Stimulated activated effector memory CD8-positive, alpha-beta T cell treated with anti-CD3 and anti-CD28 coated beads, Interleukin-12 subunit alpha, Interleukin-12 subunit beta, amount 100 ng/mL, for 72 hours (primary cell): ENCODE results near the gene FKBP2.

Source experiments
- ATAC-seq: fragments of 150-1000 bp; cut with Tn5 transposase; 2 replicates; pipeline ENCODE4 v1.10.0; 2021
- DNase-seq, 2 donors: peaks; one replicate each; pipeline ENCODE4 v3.0.0; 2021 to 2022; ENCODE audit warnings: low spot score in 2 of 2
- H3K27ac Mint-ChIP-seq: one replicate; pipeline ENCODE4 v1.8.0; 2022; ENCODE audit warnings: mild to moderate bottlenecking, mixed read lengths
- H3K36me3 Mint-ChIP-seq: one replicate; pipeline ENCODE4 v1.8.0; 2022; ENCODE audit warnings: mild to moderate bottlenecking, mixed read lengths
- H3K4me1 Mint-ChIP-seq: one replicate; pipeline ENCODE4 v1.8.0; 2022; ENCODE audit warnings: mixed read lengths
- H3K4me3 Mint-ChIP-seq: one replicate; pipeline ENCODE4 v1.8.0; 2022; ENCODE audit warnings: mild to moderate bottlenecking, mixed read lengths
- H3K9me3 Mint-ChIP-seq: one replicate; pipeline ENCODE4 v1.8.0; 2022; ENCODE audit warnings: mixed read lengths

The FKBP2 gene

GRCh38 chr11:64259533-64260067, 18.7 kb downstream of the FKBP2 start:
- DNase-seq (no peak), ATAC-seq (peak; percentile 49)
- H3K36me3 Mint-ChIP-seq: peaks cover 55% of the 10 kb centered on the region
- H3K4me1 Mint-ChIP-seq: peaks cover 22% of the 10 kb centered on the region
- peak overlapping the region; percentile 31 for H3K4me3 Mint-ChIP-seq
- no peaks in the 10 kb centered on the region for H3K9me3 Mint-ChIP-seq
- H3K27ac Mint-ChIP-seq: peak overlapping the region; percentile 90

DNA sequence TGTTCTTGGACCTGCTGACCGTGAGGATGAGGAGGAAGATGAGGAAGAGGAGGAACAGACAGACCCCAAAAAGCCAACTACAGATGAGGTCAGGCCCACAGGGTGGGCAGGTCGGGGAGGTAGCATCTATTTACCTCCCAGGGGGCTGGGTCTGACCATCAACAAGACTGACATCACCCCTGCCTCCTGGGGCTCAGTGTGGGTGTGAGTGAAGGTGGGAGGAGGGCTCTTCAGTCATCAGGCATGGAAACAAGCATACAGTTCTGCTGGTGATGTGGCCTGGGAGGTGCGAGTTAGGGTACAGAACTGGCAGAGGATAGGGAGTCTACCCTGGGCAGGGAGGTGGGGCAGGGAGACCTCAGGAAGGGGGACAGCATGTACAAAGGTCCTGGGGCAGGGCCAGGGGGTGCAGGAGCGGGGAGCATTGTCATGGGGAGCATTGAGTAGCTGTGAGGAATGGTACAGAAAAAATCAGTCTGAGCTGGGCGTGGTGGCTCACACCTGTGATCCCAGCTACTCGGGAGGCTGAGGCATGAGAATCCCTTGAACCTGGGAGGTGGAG, 19.3 kb downstream of the FKBP2 start:
- ATAC-seq: peak; percentile 56
- peaks cover 22% of the 10 kb centered on the region for H3K4me1 Mint-ChIP-seq
- H3K4me3 Mint-ChIP-seq: peak overlapping the region; percentile 31
- no peak for DNase-seq
- peaks cover 55% of the 10 kb centered on the region for H3K36me3 Mint-ChIP-seq
- no peaks in the 10 kb centered on the region for H3K9me3 Mint-ChIP-seq
- peak overlapping the region; percentile 90 for H3K27ac Mint-ChIP-seq

DNA sequence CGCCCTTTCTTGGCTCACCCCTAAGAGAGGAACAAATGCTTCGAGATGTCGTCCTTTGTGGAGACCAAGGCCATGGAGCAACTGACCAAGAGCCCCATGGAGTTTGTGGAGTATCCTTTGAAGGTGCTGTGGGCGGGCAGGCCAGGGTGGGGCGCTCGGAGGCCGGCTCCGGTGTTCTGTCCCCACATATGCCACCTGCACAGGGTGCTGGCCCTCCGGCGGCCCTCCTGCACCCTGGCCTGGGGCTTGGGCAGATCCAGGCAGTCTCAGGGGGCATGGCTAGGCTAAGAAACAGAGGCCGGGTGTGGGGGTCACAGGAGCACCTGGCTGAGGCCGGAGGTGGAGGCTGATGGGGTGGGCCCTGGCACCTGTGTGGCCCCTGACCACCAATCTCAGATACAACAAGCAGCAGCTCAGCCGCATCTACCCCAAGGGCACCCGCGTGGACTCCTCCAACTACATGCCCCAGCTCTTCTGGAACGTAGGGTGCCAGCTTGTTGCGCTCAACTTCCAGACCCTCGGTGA, 20.7 kb downstream of the FKBP2 start:
- H3K4me3 Mint-ChIP-seq: no peak overlapping the region
- peaks cover 47% of the 10 kb centered on the region for H3K36me3 Mint-ChIP-seq
- ATAC-seq: no peak
- no peak for DNase-seq
- no peaks in the 10 kb centered on the region for H3K9me3 Mint-ChIP-seq
- no peak overlapping the region for H3K27ac Mint-ChIP-seq
- H3K4me1 Mint-ChIP-seq: peaks cover 22% of the 10 kb centered on the region

GRCh38 chr11:64262271-64263002, 21.5 kb downstream of the FKBP2 start:
- H3K4me1 Mint-ChIP-seq: peaks cover 23% of the 10 kb centered on the region
- peaks cover 45% of the 10 kb centered on the region for H3K36me3 Mint-ChIP-seq
- peak overlapping the region; percentile 23 for H3K27ac Mint-ChIP-seq
- DNase-seq (no peak), ATAC-seq (no peak)
- H3K9me3 Mint-ChIP-seq: no peaks in the 10 kb centered on the region
- no peak overlapping the region for H3K4me3 Mint-ChIP-seq

DNA sequence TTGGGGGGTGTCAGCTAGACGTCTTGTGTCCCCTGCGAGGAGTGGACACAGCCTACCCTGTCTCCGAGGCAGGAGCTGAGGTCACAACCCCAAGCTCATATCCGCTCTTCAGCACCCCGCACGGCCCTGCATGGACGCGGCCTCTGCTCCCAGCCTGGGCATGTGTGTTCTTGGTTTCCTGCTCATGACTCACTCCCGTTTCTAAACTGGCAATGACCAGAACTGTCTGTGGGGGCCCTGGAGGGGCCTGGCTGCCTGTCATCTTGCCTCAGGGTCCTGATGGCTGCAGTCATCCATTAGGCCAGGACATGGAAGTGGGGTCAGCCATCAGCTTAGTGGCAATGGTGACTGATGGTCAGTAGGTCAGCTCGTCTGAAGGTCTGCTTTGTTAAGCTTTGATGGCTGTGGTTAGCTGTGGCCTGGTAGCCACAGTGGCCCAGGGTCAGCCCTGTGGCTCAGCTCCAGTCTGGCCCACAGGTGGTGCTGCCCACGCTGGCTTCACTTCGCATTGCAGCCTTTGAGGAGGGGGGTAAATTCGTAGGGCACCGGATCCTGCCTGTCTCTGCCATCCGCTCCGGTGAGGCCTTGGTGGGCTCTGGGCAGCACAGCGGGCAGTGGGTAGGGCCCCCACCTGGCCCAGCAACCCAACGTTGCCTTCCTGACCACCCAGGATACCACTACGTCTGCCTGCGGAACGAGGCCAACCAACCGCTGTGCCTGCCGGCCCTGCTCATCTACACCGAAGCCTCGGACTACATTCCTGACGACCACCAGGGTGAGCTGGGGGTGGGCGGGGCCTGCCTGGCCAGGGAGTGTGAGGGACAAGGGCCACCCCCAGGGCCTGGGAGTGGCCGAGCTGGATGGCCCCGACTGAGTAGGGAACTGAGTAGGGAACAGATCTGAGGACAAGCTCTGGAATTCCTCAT, 22.4 kb downstream of the FKBP2 start:
- Mint-ChIP-seq H3K9me3 (no peaks in the 10 kb centered on the region), H3K36me3 (peaks cover 45% of the 10 kb centered on the region), H3K27ac (peak overlapping the region; percentile 23), H3K4me3 (no peak overlapping the region), H3K4me1 (peaks cover 31% of the 10 kb centered on the region)
- ATAC-seq: no peak
- DNase-seq: no peak

DNA sequence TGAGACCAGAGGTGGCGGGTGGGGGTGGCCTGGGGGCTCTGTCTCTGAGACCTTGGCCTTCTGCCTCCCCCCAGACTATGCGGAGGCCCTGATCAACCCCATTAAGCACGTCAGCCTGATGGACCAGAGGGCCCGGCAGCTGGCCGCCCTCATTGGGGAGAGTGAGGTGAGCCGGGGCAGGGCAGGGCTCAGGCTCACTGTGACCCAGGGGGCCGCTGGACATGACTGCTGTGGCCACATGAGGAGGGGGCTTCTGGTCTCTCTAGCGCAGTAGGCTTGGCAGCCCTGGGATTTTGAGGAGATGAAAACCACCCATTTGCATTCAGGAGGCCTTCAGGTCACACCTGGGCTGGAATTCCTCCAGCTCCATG, 23.0 kb downstream of the FKBP2 start:
- H3K9me3 Mint-ChIP-seq: no peaks in the 10 kb centered on the region
- H3K36me3 Mint-ChIP-seq: peaks cover 51% of the 10 kb centered on the region
- peak overlapping the region; percentile 60 for H3K27ac Mint-ChIP-seq
- ATAC-seq (no peak), DNase-seq (no peak)
- no peak overlapping the region for H3K4me3 Mint-ChIP-seq
- H3K4me1 Mint-ChIP-seq: peaks cover 38% of the 10 kb centered on the region

DNA sequence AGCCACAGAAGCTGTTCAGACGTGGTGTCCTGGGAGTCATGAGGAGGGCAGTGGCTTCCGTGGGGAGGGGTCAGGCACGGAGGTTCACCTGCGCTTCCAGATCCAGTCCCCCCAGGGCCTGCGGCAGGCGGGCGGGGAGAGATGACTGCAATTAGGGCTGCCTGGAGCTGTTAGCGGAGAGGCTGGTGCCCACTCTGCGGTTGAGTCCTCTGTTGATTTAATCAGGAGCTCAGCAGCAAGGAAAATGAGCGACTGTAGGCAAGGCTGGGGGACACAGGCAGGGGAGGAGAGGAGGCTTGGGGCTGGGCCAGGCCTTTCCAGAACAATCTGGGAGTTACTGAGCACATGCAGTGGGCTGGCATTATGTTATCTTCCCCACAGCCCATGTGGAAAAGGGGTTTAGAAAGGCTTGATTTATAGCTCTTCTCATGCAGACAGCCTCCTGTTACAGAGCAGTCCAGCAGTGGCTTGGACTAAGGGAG, 23.5 kb downstream of the FKBP2 start:
- DNase-seq (no peak), ATAC-seq (no peak)
- Mint-ChIP-seq H3K4me3 (no peak overlapping the region), H3K9me3 (no peaks in the 10 kb centered on the region), H3K27ac (peak overlapping the region; percentile 60), H3K4me1 (peaks cover 38% of the 10 kb centered on the region), H3K36me3 (peaks cover 51% of the 10 kb centered on the region)

DNA sequence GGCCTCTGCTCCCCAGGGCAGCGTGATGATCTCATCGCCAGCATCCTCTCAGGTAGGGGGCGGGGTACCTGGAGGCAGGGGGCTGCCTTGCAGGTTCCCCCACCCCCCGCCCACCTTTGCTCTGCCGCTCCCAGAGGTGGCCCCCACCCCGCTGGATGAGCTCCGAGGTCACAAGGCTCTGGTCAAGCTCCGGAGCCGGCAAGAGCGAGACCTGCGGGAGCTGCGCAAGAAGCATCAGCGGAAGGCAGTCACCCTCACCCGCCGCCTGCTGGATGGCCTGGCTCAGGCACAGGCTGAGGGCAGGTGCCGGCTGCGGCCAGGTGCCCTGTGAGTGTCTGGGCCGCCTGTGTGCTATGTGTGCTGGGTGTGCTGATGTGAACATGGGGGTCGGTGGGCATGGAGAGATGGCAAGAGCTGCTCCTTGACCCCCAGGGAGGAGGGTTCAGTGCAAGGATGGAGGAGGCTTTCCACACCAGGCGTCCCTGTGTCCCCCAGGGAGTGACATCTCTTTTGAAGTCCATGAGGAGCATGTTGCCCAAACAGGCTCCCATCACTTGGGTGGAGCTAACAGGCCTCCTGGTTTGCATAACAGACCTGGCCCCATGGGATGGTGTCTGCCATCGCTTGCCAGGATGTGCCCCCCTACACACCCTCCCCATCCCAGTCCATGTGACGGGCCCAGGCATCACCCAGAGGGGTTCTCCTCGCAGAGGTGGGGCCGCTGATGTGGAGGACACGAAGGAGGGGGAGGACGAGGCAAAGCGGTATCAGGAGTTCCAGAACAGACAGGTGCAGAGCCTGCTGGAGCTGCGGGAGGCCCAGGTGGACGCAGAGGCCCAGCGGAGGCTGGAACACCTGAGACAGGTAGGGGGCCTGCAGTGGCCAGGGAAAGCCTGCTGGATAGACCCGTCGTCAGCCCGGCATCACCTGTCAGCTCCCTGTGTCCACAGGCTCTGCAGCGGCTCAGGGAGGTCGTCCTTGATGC, 24.6 kb downstream of the FKBP2 start:
- no peak overlapping the region for H3K27ac Mint-ChIP-seq
- no peaks in the 10 kb centered on the region for H3K9me3 Mint-ChIP-seq
- no peak overlapping the region for H3K4me3 Mint-ChIP-seq
- DNase-seq: no peak
- ATAC-seq: no peak
- peaks cover 32% of the 10 kb centered on the region for H3K4me1 Mint-ChIP-seq
- peaks cover 51% of the 10 kb centered on the region for H3K36me3 Mint-ChIP-seq

DNA sequence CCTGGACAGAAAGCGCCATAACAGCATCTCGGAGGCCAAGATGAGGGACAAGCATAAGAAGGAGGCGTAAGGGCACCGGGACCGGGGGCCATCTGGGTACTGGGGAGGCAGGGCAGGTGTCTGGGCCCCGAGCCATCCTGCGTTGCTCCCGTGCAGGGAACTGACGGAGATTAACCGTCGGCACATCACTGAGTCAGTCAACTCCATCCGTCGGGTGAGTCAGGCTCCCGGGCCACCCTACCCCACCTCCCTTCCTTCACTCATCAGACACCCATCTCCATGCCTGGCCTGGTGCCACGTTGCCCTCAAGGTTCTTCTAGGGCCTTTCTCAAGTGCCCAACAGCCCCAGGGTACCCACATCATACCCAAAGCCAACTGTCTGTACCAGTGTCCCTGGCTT, 25.4 kb downstream of the FKBP2 start:
- no peak for DNase-seq
- peak overlapping the region; percentile 99 for H3K27ac Mint-ChIP-seq
- no peak overlapping the region for H3K4me3 Mint-ChIP-seq

GRCh38 chr11:64267207-64267945, 26.5 kb downstream of the FKBP2 start:
- H3K27ac Mint-ChIP-seq: peak overlapping the region; percentile 99
- ATAC-seq: no peak
- DNase-seq: no peak
- peaks cover 60% of the 10 kb centered on the region for H3K36me3 Mint-ChIP-seq
- H3K4me3 Mint-ChIP-seq: peak overlapping the region; percentile 99
- peaks cover 32% of the 10 kb centered on the region for H3K4me1 Mint-ChIP-seq
- H3K9me3 Mint-ChIP-seq: no peaks in the 10 kb centered on the region

More for the DNA sequence above, 25.4 kb downstream of the FKBP2 start:
- Mint-ChIP-seq H3K4me1 (peaks cover 32% of the 10 kb centered on the region), H3K36me3 (peaks cover 53% of the 10 kb centered on the region), H3K9me3 (no peaks in the 10 kb centered on the region)
- no peak for ATAC-seq

DNA sequence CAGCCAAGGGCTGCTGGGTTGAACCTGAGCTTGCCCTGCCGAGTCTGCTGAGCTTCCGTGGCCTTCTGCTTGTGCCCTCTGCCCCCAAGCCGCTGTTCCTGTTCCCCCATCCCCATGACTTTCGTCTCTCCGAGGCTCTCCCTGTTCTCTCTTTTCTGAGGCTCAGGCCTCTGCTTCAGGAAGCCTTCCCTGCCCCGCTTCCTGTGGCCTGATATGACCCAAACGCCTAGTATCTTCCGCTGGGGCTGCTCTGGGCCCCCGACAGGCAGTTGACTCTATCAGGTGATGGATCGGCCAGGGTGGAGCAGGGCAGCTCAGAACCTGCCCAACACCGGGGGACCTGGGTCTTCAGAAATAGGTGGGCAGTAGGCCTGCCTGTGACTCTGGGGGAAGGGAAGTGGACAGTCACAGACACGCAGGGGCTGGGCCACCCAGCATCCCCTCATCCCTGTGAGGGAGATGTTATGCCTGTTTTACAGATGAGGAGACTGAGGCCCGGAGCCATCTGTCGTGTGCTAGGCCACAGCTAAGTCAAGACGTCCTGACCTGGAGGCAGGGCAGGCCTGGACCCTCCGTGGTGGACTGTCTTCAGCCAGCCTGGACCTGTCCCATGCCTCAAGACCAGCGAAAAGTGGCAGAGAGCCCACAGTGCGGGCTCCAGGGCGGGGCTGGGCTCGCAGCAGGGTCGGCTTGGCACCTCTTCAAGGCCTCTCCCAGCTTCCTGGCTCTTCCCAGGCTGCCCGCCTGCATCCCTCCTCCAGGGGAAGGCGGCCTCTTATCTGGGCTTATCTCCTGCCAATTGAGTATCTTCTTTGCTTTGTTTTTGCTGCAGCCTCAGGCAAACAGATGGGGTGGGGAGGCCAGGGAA, 27.4 kb downstream of the FKBP2 start:
- no peak for ATAC-seq
- Mint-ChIP-seq H3K36me3 (peaks cover 54% of the 10 kb centered on the region), H3K27ac (peak overlapping the region; percentile 99), H3K9me3 (no peaks in the 10 kb centered on the region), H3K4me3 (peak overlapping the region; percentile 99), H3K4me1 (peaks cover 26% of the 10 kb centered on the region)
- DNase-seq: no peak

GRCh38 chr11:64268893-64269539, 28.1 kb downstream of the FKBP2 start:
- DNase-seq: peak in 1 of 2 donors; percentile 81
- Mint-ChIP-seq H3K4me1 (peaks cover 25% of the 10 kb centered on the region), H3K36me3 (peaks cover 53% of the 10 kb centered on the region), H3K27ac (peak overlapping the region; percentile 99), H3K9me3 (no peaks in the 10 kb centered on the region), H3K4me3 (peak overlapping the region; percentile 99)
- peak; percentile 22 for ATAC-seq
